T47D (cell line): ENCODE measurements around the gene NHLRC2.

Source experiments
- DNase-seq, 2 experiments: peaks; one replicate each; pipeline versions ENCODE4 v3.0.0 to v3.0.0-alpha.2; 2011 to 2012; ENCODE audit warnings: low read depth in 1 of 2, low spot score in 1 of 2
- JUND ChIP-seq: IDR thresholded peaks from 2 replicates; pipeline ENCODE4 v1.6.1; 2012; ENCODE audit warnings: low read depth
- in situ Hi-C: cut with HindIII; loops from 2 replicates; pipeline ENCODE4 v1.10.0; 2016; ENCODE audit warnings: low sequenced_read_pairs, low pct_unique_long_range_greater_than_20kb

NHLRC2 gene

GRCh38 chr10:113843972-113844485 lies 10.4 kb upstream of the NHLRC2 start:
- no peak for DNase-seq
- TF ChIP-seq JUND = no peak
- in situ Hi-C loops = no loop called here

DNA sequence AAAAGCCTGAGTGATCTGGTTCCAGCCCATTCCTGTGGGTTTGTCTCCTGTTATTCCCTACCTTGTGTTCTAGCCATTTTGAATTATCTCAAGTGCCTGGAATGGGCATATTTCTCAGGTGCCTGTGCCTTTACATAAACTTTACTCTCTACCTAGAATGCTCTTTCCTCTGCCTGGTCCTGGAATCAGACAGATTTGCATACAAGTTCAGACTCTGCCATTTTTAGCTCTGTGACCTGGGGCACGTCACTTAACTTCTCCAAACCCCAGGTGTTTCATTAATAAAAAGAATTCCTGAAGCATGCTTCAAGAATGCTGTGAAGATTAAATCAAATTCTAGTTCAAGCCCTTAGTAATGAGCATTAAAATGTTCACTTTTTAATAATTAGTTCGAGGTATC lies 8.4 kb upstream of the NHLRC2 start:
- DNase-seq = no peak
- in situ Hi-C loops = no loop called here
- no peak for TF ChIP-seq JUND

GRCh38 chr10:113849140-113849803 lies 5.2 kb upstream of the NHLRC2 start:
- no peak for TF ChIP-seq JUND
- in situ Hi-C loops = no loop called here
- DNase-seq = no peak

DNA sequence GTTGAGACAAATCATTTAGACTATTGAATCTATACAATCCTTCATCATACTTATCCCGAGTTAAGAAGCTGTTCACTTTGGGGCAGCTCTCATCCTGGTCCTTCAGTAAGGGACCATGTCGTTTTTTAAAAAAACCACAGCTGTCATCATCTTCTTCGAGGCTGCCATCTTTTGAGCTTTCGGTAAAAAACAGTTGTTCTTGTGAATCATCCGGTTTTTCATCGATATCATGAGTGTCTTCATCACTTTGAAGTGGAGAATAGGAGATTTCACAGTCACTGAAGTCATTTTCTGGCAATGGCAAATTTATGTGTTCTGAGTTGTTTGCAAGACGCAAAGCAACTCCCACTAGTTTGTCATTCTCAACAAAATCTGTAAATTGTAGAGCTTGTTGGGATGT lies 4.5 kb upstream of the NHLRC2 start:
- no peak for DNase-seq
- in situ Hi-C loops = no loop called here
- no peak for TF ChIP-seq JUND

DNA sequence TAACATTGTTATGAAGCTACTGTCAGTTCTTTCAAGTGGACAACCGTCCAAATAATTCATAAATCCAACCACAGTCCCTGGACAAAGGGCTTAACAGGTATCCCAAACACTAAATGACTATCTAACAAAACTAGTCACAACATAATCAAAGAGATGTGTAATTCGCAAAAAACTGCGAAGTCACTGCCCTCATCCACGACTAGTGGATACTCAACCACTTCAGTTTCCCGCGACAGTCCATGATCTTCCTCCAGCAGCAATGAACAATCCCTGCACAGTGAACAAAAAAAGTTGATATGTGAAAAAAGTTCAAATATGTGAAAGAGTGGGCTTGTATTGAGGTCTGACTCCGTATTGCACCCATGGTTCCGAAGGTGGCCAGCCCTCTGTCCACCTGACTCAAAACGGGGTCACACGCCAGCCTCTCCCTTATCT lies 866 bp upstream of the NHLRC2 start:
- DNase-seq = peak in 1 of 2 experiments; percentile 5
- TF ChIP-seq JUND = no peak
- in situ Hi-C loops = no loop called here

- peak; percentile 13 to 24 for DNase-seq
- in situ Hi-C loops = no loop called here
- no peak for TF ChIP-seq JUND
These were observed 514 bp downstream of the NHLRC2 start for GRCh38 chr10:113854761-113855588.

GRCh38 chr10:113856563-113856962 lies 2.1 kb downstream of the NHLRC2 start:
- in situ Hi-C loops = no loop called here
- no peak for TF ChIP-seq JUND
- DNase-seq = no peak

GRCh38 chr10:113857210-113857609 lies 2.7 kb downstream of the NHLRC2 start:
- DNase-seq = no peak
- no peak for TF ChIP-seq JUND
- in situ Hi-C loops = no loop called here

GRCh38 chr10:113858541-113858940 lies 4.1 kb downstream of the NHLRC2 start:
- DNase-seq = no peak
- TF ChIP-seq JUND = no peak
- in situ Hi-C loops = no loop called here

GRCh38 chr10:113859261-113859660 lies 4.8 kb downstream of the NHLRC2 start:
- in situ Hi-C loops = no loop called here
- DNase-seq = no peak
- TF ChIP-seq JUND = no peak

- TF ChIP-seq JUND = no peak
- in situ Hi-C loops = no loop called here
- DNase-seq = no peak
These were observed 11.4 kb downstream of the NHLRC2 start for GRCh38 chr10:113865901-113866300.

DNA sequence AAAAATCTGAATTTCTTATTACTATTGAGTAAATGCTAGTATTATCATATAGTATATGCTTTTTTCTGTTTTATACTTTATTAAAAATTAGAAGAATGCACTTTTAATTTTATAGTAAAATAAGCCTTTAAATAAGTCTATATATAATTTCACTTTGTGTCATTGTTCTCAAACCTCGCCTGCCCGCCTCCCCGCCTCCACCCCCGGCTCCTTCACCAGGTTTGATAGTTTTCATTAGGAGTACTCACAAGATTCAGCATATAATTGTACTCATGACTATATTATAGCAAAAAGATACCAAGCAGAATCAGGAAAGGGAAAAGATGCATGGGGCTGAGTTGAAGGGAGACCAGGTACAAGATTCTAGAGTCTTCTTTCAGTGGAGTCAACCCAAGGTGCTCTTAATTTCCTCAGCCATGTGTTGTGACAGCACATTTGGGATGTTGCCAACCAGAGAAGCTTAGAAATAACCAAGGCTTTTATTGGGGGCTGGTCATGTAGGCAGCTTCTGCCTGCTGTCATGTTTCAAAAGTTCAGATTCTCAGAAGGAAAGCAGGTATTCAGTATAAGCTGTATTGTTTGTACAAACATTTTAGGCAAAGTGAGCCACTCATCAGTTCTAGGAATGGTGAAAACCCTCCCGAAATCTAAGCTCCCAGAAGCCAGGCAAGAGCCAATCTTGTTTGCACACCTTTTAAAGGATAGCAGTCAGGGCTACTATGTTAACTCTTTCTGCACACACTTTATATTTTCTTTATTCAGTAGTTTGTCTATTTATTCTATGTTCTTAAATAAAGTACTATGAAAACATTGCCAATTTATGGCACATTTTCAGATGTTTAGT lies 12.3 kb downstream of the NHLRC2 start:
- TF ChIP-seq JUND = no peak
- in situ Hi-C loops = no loop called here
- DNase-seq = no peak
